ENCODE data around the gene CARM1.
"Not testable (repeated sequence)": the region's sequence is repeated elsewhere in the genome, so short reads cannot be mapped to it uniquely, and the experiment has no call there.

CARM1 gene

DNA sequence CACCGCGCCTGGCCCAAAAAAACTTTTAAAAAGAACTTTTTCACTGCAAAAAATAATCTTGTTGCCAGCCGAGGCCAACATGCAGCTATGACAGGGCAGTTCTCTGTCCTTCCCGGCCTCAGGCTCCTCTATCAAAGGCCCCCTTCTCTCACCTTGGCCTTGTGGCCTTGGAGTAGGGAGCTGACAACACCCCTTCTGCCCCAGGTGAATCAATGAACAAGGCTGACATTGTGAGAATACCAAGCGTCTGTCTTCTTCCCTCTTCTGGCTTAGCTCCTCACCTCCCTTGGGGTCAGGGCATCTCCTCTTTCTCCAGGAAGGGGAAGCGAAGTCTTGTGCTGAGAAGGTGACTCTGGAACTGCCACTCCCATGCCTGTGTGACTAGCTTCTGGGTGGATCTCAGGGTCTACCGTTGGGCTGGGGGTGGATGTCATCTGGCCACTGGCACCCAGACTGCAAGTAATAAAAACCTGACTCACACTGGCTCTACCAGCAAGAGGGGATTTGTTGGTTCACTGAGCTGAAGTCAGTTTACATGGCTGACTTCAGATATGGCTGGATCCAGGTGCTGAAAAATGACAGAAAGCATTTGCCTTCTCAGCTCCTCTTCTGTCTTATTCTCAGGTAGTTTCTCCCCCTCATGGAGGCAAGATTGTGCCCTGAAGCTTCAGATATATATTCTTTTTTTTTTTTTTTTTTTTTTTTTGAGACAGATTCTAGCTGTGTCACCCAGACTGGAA lies 16.8 kb upstream of the CARM1 start:
- ChIA-PET CTCF (interaction anchor here (0.7 to 7.6 kb wide), 12 partner anchors 8 to 155 kb away, joined by 3 to 71 read pairs (median 4); partner anchors contain the start of genes DNM2 and TMED1), POLR2A (interaction anchor here (0.6 kb wide), 1 partner anchor 32 kb away, joined by 3 read pairs; no protein-coding TSS in a partner anchor)
- TF ChIP-seq, protein P1, sequence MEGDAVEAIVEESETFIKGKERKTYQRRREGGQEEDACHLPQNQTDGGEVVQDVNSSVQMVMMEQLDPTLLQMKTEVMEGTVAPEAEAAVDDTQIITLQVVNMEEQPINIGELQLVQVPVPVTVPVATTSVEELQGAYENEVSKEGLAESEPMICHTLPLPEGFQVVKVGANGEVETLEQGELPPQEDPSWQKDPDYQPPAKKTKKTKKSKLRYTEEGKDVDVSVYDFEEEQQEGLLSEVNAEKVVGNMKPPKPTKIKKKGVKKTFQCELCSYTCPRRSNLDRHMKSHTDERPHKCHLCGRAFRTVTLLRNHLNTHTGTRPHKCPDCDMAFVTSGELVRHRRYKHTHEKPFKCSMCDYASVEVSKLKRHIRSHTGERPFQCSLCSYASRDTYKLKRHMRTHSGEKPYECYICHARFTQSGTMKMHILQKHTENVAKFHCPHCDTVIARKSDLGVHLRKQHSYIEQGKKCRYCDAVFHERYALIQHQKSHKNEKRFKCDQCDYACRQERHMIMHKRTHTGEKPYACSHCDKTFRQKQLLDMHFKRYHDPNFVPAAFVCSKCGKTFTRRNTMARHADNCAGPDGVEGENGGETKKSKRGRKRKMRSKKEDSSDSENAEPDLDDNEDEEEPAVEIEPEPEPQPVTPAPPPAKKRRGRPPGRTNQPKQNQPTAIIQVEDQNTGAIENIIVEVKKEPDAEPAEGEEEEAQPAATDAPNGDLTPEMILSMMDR (IDR thresholded peaks at IDR 0.05; ENCODE audit: control extremely low read depth, extremely low read depth, low read depth, missing control alignments) = no peak
- DNase-seq (ENCODE audit: extremely low spot score) = no peak

DNA sequence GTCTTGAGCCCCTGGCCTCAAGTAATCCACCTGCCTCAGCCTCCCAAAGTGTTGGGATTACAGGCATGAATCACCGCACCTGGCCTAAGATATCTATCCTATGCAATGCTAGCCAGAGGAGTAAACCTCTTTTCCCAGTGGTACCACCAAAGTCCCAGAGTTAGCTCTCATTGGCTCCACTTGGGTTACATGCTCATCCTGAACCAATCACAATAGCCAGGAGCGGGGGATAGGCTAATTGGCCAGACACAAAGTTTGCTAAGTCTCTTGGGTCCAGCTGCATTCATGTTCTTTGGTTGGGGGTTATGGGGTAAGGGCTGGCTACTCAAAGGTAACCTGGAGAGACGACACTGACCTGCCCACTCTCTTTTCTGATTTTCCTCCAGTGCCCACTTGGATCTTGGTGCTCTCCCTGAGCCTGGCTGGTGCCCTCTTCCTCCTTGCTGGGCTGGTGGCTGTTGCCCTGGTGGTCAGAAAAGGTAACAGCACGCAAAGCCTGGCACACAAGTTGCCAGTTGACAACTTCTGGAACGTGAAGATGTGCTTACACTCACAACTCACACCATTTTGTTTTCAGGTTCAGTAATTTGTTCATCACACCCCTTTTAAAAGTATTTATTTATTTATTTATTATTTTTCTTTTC lies 15.4 kb upstream of the CARM1 start:
- no peak for DNase-seq (ENCODE audit: extremely low spot score)
- TF ChIP-seq, protein P1 (IDR thresholded peaks at IDR 0.05; ENCODE audit: control extremely low read depth, extremely low read depth, low read depth, missing control alignments) = peak; percentile 27
- ChIA-PET POLR2A (no interaction called here), CTCF (interaction anchor here (0.9 to 7.6 kb wide), 10 partner anchors 8 to 139 kb away, joined by 3 to 71 read pairs (median 4); partner anchors contain the start of genes DNM2 and TMED1)

DNA sequence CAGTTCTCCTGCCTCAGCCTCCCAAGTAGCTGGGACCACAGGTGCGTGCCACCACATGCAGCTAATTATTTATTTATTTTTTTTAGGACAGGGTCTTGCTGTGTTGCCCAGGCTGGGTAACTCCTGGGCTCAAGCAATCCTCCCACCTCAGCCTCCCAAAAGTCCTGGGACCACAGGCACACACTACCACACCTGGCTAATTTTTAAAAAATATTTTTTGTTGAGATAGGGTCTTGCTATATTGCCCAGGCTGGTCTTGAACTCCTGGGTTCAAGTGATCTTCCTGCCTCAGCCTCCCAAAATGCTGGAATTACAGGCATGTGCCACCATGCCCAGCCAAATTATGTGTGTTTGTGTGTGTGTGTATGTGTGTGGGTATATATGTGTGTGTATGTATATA lies 14.5 kb upstream of the CARM1 start:
- POLR2A ChIA-PET; DNase-seq (ENCODE audit: extremely low spot score): not testable (repeated sequence)
- CTCF ChIA-PET = interaction anchor here (0.8 to 2.3 kb wide), 7 partner anchors 8 to 139 kb away, joined by 3 to 12 read pairs (median 4); partner anchors contain the start of genes C19orf38 and DNM2

DNA sequence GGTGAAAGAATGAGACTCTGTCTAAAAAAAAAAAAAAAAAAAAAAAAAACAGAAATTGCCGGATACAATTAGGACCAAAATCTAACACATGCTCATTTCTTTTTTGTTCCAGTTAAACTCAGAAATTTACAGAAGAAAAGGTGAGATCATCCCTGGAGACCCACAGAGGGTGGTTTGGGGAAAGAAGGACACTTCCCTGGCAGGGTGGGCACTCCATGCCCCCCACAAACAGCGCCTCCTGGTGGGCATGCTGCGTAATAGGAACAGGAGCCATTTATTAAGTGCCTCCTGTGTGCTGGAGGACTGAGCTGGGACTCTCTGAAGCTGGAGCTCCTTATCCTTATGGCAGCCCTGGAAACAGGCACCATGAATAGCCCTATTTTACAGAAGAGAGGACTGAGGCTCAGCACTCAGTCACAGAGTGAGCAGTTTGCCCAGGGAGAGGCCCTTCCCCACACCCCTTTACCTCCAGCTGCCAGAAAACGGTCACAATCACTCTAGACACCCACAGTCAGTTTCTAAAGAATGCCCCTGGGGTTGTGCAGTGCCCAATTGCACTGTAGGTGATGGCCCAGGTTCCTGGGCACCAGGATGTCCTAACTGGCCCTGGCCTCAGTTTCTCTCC lies 13.0 kb upstream of the CARM1 start:
- peak; percentile 48 for DNase-seq (ENCODE audit: extremely low spot score)

DNA sequence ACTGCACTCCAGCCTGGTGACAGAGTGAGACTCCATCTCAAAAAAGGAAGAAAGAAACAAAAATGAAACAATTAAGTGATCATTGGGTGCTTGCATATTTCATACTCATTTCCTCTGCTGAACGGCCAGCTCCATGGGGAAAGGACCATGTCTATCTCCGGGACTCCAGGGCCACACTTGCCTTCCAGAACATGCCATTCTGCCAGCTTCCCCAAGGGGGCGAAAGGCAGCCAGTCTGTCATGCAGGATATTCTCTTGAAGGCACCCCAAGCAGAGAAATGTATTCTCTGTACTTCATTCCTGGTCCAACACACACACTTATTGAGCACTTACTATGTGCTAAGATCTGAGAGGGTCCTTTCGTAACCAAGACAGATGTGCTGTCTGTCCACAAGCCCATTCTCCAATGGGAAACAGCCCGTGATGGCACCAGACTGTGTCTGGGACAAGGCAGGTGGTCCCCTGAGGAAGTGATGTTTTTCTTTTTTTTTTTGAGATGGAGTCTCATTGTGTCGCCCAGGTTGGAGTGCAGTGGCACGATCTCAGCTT lies 10.2 kb upstream of the CARM1 start:
- TF ChIP-seq, protein P1 (IDR thresholded peaks at IDR 0.05; ENCODE audit: control extremely low read depth, extremely low read depth, low read depth, missing control alignments) = no peak
- CTCF ChIA-PET = interaction anchor here (0.7 to 6.4 kb wide), 13 partner anchors 9 to 159 kb away, joined by 3 to 107 read pairs (median 3); partner anchors contain the start of genes DNM2 and TMED1
- POLR2A ChIA-PET = interaction anchor here (0.5 kb wide), 1 partner anchor 368 kb away, joined by 4 read pairs; no protein-coding TSS in a partner anchor
- DNase-seq (ENCODE audit: extremely low spot score) = no peak

More for the DNA sequence above, 13.0 kb upstream of the CARM1 start:
- CTCF ChIA-PET = interaction anchor here (0.6 to 2.3 kb wide), 22 partner anchors 8 to 447 kb away, joined by 3 to 12 read pairs (median 4); partner anchors contain the start of genes C19orf38, DNM2, QTRT1 and TMED1
- POLR2A ChIA-PET = no interaction called here
- TF ChIP-seq, protein P1 (IDR thresholded peaks at IDR 0.05; ENCODE audit: control extremely low read depth, extremely low read depth, low read depth, missing control alignments) = peak; percentile 77

DNA sequence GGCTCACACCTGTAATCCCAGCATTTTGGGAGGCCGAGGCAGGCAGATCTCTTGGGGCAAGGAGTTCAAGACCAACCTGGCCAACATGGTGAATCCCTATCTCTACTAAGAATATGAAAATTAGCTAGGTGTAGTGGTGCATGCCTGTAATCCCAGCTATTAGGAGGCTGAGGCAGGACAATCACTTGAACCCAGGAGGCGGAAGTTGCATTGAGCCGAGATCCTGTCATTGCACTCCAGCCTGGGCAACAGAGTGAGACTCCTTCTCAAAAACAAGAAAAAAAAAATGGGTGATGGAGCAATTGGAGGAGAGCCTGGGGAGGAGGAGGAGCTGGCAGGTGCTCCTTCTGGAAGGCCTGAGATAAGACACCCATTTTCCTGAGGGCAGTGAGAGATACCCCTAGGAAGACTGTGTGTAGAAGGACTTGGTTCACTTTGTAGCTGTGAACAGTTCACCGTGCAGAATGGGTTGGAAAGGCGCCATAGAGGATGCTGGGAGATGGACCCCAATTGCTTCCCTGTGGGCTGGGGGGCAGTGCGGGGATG lies 8.7 kb upstream of the CARM1 start:
- POLR2A ChIA-PET = no interaction called here

More for the DNA sequence above, 8.7 kb upstream of the CARM1 start:
- no peak for DNase-seq (ENCODE audit: extremely low spot score)
- CTCF ChIA-PET = interaction anchor here (0.9 to 6.4 kb wide), 10 partner anchors 10 to 173 kb away, joined by 3 to 107 read pairs (median 20); partner anchors contain the start of genes C19orf38, DNM2 and TMED1
- TF ChIP-seq, protein P1 (IDR thresholded peaks at IDR 0.05; ENCODE audit: control extremely low read depth, extremely low read depth, low read depth, missing control alignments) = no peak
